ENCODE data around the gene MYH10. TPM values are rescaled to one million over a fixed set of nuclear protein-coding genes. Genes with fewer than 3 reads are reported as not detected.

MYH10 gene
- total RNA-seq, 2 donors from 2014 or later = 23.3 to 30.3 TPM

DNA sequence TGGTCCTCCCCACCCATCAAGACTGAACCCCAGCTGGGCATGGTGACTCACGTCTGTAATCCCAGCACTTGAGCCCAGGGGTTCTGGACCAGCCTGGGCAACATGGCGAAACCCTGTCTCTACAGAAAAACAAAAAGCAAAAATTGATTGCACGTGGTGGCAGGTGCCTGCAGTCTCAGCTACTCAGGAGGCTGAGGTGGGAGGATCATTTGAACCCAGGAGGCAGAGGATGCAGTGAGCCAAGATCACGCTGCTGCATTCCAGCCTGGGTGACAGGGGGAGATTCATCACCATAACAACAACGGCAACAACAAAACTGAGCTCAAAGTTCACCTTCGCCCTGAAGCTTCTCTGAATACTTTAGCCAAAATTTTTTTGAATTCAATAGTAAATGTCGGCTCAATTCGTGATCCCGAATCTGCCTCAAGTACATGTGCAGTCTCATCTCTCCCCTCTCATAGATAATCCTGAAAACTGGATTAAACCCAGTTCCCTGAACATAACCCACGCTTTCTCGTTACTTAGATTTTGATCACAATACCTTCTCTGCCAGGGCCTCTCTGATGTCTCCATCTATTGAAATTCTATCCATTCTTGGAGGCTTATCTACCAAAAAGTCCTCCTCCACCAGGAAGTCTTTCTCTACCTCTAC, 13.5 kb upstream of the MYH10 start:
- TF ChIP-seq POLR2A (IDR thresholded peaks at IDR 0.05) = no peak
- TF ChIP-seq, protein P1, sequence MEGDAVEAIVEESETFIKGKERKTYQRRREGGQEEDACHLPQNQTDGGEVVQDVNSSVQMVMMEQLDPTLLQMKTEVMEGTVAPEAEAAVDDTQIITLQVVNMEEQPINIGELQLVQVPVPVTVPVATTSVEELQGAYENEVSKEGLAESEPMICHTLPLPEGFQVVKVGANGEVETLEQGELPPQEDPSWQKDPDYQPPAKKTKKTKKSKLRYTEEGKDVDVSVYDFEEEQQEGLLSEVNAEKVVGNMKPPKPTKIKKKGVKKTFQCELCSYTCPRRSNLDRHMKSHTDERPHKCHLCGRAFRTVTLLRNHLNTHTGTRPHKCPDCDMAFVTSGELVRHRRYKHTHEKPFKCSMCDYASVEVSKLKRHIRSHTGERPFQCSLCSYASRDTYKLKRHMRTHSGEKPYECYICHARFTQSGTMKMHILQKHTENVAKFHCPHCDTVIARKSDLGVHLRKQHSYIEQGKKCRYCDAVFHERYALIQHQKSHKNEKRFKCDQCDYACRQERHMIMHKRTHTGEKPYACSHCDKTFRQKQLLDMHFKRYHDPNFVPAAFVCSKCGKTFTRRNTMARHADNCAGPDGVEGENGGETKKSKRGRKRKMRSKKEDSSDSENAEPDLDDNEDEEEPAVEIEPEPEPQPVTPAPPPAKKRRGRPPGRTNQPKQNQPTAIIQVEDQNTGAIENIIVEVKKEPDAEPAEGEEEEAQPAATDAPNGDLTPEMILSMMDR (IDR thresholded peaks at IDR 0.05) = no peak
- DNase-seq = no peak
- Histone ChIP-seq H3K9me3 (no peaks in the 10 kb centered on the region), H3K36me3 (replicated peaks in 1 of 2; ENCODE audit: insufficient read depth in 1 of 2, low read depth in 2 of 2) (no peaks in the 10 kb centered on the region), H3K27ac (no peak overlapping the region), H3K4me1 (no peaks in the 10 kb centered on the region), H3K27me3 (no peaks in the 10 kb centered on the region), H3K4me3 (no peak overlapping the region)
- WGBS, 2 donors = 60 to 61% methylated on average over 11 of the region's 11 CpGs
- intact Hi-C loops (cut with DNase I) = no loop called here
- no peak for ATAC-seq

DNA sequence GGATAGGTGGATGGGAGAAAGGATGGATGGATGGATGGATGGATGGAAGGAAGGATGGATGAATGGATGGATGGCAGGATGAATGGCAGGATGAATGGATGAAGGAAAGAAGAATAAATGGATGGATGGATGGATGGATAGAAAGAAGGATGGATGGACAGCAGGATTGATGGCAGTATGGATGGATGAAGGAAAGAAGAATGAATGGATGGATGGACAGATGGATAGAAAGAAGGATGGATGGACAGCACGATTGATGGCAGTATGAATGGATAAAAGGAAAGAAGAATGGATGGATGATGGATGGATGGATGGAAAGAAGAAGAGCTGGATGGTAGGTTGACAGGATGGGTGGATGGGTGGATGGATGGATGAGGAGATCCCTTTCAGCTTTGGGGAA, 9.2 kb upstream of the MYH10 start:
- Histone ChIP-seq H3K4me3 (no peak overlapping the region), H3K9me3 (no peaks in the 10 kb centered on the region), H3K27ac (no peak overlapping the region), H3K27me3 (peaks cover 0 to 7% of the 10 kb centered on the region in 2 donors), H3K36me3 (replicated peaks in 1 of 2; ENCODE audit: insufficient read depth in 1 of 2, low read depth in 2 of 2) (no peaks in the 10 kb centered on the region), H3K4me1 (no peaks in the 10 kb centered on the region)
- no peak for ATAC-seq
- TF ChIP-seq, protein P1 (IDR thresholded peaks at IDR 0.05) = no peak
- TF ChIP-seq POLR2A (IDR thresholded peaks at IDR 0.05) = no peak
- intact Hi-C loops (cut with DNase I) = no loop called here
- WGBS, 2 donors = 44 to 69% methylated on average over 1 of the region's 1 CpG
- no peak for DNase-seq

DNA sequence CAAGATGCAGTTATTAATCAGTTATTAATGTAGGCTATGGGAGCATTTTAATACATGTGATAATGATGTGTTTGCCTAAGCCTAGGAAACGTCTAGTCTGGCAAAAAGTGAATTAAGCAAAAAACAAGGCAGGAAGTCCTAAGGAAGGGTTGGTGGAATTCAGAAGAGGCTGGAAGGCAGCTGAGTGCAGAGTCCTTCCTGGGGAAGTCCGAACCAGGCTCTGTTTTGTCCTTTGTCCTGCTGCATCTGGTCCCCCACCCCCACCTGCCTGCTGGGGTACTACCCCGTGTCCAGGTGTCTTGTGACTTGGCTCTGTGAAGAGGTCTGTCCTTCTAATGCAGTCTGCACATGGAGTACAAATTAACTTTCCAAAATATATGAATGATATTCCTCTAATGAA, 1.5 kb upstream of the MYH10 start:
- ATAC-seq = no peak
- WGBS, 2 donors = 16 to 18% methylated on average over 3 of the region's 3 CpGs

DNA sequence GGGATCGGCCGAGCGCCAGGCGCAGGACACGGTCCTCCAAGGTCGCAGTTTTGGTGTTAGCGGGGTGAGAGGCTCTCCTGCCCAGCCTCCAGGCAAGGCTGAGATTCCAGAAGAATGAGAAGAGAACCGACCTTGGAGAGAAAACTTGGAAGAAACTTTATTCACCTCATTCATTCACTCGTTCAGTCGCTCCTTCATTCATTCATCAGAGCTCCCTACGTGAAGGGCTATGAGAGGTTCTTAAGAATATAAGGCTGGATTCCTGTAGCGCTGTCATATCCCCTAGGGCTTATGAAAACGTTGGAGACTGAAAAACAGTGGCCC, 991 bp upstream of the MYH10 start:
- H3K36me3 ChIP-seq (replicated peaks in 1 of 2; ENCODE audit: insufficient read depth in 1 of 2, low read depth in 2 of 2) = no peaks in the 10 kb centered on the region
- peak overlapping the region; percentile 1 to 60 for H3K4me3 ChIP-seq
- intact Hi-C loops (cut with DNase I) = no loop called here
- ATAC-seq (no peak), DNase-seq (no peak)
- TF ChIP-seq POLR2A (IDR thresholded peaks at IDR 0.05) = peak in 1 of 3 donors; percentile 37
- TF ChIP-seq, protein P1 (IDR thresholded peaks at IDR 0.05) = no peak
- peaks cover 20% of the 10 kb centered on the region for H3K4me1 ChIP-seq
- peak overlapping the region; percentile 66 to 95 (median 90) for H3K27ac ChIP-seq
- 2 to 7% methylated on average over 6 to 13 of the region's 13 CpGs for WGBS, 2 donors
- H3K9me3 ChIP-seq = no peaks in the 10 kb centered on the region
- peaks cover 0 to 5% of the 10 kb centered on the region in 2 donors for H3K27me3 ChIP-seq

More for the DNA sequence above, 1.5 kb upstream of the MYH10 start:
- no peaks in the 10 kb centered on the region for H3K9me3 ChIP-seq
- peaks cover 0 to 7% of the 10 kb centered on the region in 2 donors for H3K27me3 ChIP-seq
- H3K4me1 ChIP-seq = peaks cover 20% of the 10 kb centered on the region
- H3K36me3 ChIP-seq (replicated peaks in 1 of 2; ENCODE audit: insufficient read depth in 1 of 2, low read depth in 2 of 2) = no peaks in the 10 kb centered on the region
- TF ChIP-seq POLR2A (IDR thresholded peaks at IDR 0.05) = no peak
- TF ChIP-seq, protein P1 (IDR thresholded peaks at IDR 0.05) = no peak
- peak in 1 of 4 donors; percentile 19 for DNase-seq
- intact Hi-C loops (cut with DNase I) = no loop called here
- H3K27ac ChIP-seq = peak overlapping the region in 2 of 4 donors; percentile 2 to 95
- H3K4me3 ChIP-seq = no peak overlapping the region

All from body of pancreas (tissue), 4 donors.